GM12874 (cell line): ENCODE measurements around the gene MGME1.

ENCODE experiments used
- TF ChIP-seq, protein P1 (sequence below): IDR thresholded peaks from 2 replicates; pipeline ENCODE4 v1.5.1; 2011; ENCODE audit warnings: low read depth, mild to moderate bottlenecking, control low read depth, low read length, moderate library complexity; ENCODE audit not compliant: insufficient read depth

MGME1 gene

DNA sequence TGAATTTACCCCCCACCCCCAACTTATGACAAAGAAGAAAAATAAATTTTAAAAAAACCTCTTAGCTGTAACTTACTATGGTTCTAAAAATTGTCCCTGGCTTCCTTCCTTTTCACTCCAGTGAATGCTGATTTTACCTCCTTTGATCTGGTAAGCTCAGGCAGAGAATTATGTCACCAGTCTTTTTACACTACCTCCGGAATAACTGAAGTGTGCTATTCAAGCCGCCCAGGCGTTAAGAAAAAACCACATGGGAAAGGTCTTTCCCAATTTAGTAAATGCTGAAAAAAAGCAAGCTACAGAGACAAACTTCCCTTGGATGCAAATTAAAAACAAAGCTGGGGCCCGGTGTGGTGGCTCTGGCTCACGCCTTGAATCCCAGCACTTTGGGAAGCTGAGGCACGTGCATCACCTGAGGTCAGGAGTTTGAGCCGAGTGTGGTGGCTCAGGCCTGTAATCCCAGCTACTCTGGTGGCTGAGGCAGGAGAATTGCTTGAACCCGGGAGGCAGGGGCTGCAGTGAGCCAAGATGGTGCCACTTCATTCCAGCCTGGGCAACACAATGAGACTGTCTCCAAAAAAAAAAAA, 12.6 kb upstream of the MGME1 start:
- TF ChIP-seq, protein P1, sequence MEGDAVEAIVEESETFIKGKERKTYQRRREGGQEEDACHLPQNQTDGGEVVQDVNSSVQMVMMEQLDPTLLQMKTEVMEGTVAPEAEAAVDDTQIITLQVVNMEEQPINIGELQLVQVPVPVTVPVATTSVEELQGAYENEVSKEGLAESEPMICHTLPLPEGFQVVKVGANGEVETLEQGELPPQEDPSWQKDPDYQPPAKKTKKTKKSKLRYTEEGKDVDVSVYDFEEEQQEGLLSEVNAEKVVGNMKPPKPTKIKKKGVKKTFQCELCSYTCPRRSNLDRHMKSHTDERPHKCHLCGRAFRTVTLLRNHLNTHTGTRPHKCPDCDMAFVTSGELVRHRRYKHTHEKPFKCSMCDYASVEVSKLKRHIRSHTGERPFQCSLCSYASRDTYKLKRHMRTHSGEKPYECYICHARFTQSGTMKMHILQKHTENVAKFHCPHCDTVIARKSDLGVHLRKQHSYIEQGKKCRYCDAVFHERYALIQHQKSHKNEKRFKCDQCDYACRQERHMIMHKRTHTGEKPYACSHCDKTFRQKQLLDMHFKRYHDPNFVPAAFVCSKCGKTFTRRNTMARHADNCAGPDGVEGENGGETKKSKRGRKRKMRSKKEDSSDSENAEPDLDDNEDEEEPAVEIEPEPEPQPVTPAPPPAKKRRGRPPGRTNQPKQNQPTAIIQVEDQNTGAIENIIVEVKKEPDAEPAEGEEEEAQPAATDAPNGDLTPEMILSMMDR, result no peak

DNA sequence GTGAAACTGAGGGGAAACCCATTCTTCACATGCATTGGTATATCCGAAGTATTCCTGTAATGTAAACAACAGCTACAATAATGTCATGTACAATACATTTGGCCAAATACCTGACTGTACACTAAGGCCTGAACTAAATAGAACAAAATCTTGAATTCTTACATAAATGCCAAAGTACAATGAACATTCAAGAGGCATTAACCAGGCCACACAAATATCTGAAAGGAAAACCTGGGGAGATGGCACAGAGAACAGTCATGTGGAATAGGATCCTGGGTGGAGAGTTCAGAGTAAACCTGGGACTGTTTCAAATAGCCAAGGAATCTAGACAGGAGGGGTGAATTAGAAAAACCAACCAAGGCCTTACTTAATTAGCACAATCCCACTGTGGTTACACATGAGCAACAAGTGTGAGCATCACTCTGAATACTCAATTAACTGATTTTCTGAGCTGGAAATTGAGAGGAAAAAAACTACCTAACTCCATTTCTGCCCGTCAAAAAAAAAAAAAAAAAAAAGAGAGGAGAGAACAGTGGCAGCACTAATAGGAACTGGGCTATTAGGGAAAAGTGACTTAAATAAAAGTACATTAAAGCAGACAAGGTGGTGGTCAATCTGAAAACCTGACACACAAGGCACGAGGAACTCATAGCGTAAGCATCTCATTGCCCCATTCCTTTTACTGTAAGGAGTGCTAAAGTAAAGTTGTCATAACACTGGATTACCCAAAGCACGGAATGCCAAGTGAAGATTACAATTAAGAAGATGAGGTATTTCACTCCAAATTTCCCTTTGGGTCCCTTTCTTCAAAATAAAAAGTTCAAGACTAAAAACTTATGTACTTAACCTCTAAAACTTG, 11.1 kb upstream of the MGME1 start:
- TF ChIP-seq, protein P1, result no peak

- TF ChIP-seq, protein P1, result no peak
Measured at GRCh38 chr20:17958373-17959256, 10.2 kb upstream of the MGME1 start.

DNA sequence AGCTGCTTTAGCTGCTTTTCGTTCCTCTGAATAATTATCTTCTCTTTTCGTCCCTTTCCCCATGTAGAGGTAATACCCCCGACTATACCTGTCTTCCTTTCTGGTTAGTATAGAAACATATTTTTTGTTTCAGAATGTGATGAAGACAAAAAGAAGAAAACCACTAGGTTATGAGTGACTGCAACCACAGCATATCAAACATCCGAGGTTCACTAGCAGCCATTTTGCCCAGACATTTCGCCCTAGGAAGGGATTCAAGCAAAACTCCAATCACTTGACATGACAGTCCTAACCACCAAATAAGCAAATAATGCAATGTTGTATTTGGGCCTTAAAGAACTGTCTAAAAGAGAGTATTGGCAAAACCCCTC, 9.6 kb upstream of the MGME1 start:
- TF ChIP-seq, protein P1, result no peak

DNA sequence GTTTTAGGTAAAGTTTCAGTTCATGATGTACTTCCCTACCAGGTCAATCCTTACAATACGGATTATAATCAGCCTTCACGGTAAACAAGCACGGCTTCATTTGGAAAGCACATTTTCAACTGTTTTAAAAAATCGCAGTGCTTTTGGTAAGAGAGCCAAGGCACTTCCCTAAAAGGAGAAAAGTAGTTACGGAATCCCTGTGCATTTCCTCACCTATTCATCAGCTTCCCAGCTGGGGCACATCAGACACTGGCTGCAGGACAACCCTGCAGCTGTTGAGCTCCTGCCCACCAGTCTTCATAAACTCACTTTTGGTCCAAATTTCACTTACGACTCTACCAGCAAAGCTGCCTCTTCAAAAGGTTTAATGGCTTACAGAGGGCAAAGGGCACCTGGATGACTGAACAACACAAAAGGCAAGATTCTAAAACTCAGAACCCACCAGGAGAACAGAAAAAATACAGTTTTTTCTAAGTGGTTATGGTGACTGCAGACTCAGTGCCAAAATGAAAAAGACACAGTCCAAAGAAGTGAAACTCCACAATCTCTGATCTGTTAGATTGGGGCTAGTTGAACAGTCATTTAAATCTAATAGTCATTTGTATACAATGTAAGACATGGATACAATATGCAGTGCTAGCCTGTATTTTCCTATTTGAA, 7.8 kb upstream of the MGME1 start:
- TF ChIP-seq, protein P1, result no peak

GRCh38 chr20:17961587-17961940, 7.3 kb upstream of the MGME1 start:
- TF ChIP-seq, protein P1, result no peak
